ENCODE results near the gene MRPS7. TPM values are rescaled to one million over a fixed set of nuclear protein-coding genes. Genes with fewer than 3 reads are reported as not detected.

MRPS7 gene
- total RNA-seq, 1 donor from 2014 or later = 45.3 TPM

DNA sequence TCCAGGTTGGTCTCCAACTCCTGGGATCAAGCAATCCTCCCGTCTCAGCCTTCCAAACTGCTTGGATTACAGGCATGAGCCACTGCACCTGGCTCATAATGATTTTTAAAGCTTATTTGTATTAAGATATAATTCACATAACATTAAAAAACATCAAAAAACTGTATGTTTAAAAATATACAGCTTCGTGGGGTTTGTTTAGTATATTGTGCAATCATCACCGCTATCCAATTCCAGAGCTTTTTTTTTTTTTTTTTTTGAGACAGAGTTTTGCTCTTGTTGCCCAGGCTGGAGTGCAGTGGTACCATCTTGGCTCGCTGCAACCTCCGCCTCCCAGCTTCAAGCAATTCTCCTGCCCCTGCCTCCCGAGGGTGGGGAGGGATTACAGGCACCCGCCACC is 38.6 kb downstream of the MRPS7 start:
- H3K27me3 Mint-ChIP-seq (ENCODE audit: low read depth) = no peaks in the 10 kb centered on the region
- H3K4me3 Mint-ChIP-seq = no peak overlapping the region
- no peak for DNase-seq (ENCODE audit: low spot score in 2 of 2, unreplicated experiment in 2 of 2)
- no peaks in the 10 kb centered on the region for H3K36me3 Mint-ChIP-seq
- H3K27ac Mint-ChIP-seq = no peak overlapping the region
- no peaks in the 10 kb centered on the region for H3K4me1 Mint-ChIP-seq
- H3K9me3 Mint-ChIP-seq = no peaks in the 10 kb centered on the region
- TF ChIP-seq, protein P1, sequence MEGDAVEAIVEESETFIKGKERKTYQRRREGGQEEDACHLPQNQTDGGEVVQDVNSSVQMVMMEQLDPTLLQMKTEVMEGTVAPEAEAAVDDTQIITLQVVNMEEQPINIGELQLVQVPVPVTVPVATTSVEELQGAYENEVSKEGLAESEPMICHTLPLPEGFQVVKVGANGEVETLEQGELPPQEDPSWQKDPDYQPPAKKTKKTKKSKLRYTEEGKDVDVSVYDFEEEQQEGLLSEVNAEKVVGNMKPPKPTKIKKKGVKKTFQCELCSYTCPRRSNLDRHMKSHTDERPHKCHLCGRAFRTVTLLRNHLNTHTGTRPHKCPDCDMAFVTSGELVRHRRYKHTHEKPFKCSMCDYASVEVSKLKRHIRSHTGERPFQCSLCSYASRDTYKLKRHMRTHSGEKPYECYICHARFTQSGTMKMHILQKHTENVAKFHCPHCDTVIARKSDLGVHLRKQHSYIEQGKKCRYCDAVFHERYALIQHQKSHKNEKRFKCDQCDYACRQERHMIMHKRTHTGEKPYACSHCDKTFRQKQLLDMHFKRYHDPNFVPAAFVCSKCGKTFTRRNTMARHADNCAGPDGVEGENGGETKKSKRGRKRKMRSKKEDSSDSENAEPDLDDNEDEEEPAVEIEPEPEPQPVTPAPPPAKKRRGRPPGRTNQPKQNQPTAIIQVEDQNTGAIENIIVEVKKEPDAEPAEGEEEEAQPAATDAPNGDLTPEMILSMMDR (IDR thresholded peaks at IDR 0.05; ENCODE audit: unreplicated experiment) = no peak

DNA sequence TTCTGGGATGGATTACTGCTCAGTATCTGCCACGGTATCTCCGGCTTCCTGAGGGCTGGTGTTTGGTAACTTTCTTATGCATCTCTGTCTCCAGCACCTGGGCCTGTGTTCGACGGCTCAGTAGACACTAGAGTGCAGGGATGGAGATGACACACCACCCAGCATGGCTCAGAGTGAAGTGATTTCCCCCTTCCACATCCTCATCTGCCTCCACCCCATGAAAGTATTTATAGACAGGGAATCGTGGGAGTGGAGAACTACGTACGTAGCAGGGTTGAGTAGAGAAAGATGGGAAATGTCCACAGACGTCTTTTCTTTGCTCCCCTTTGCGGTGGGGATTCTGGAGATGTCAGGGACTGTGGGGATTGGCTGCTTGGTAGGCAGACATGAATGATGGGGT is 39.4 kb downstream of the MRPS7 start:
- no peak overlapping the region for H3K27ac Mint-ChIP-seq
- no peak overlapping the region for H3K4me3 Mint-ChIP-seq
- TF ChIP-seq, protein P1 (IDR thresholded peaks at IDR 0.05; ENCODE audit: unreplicated experiment) = no peak
- no peak for DNase-seq (ENCODE audit: low spot score in 2 of 2, unreplicated experiment in 2 of 2)
- H3K9me3 Mint-ChIP-seq = no peaks in the 10 kb centered on the region
- no peaks in the 10 kb centered on the region for H3K27me3 Mint-ChIP-seq (ENCODE audit: low read depth)
- H3K36me3 Mint-ChIP-seq = no peaks in the 10 kb centered on the region
- no peaks in the 10 kb centered on the region for H3K4me1 Mint-ChIP-seq

DNA sequence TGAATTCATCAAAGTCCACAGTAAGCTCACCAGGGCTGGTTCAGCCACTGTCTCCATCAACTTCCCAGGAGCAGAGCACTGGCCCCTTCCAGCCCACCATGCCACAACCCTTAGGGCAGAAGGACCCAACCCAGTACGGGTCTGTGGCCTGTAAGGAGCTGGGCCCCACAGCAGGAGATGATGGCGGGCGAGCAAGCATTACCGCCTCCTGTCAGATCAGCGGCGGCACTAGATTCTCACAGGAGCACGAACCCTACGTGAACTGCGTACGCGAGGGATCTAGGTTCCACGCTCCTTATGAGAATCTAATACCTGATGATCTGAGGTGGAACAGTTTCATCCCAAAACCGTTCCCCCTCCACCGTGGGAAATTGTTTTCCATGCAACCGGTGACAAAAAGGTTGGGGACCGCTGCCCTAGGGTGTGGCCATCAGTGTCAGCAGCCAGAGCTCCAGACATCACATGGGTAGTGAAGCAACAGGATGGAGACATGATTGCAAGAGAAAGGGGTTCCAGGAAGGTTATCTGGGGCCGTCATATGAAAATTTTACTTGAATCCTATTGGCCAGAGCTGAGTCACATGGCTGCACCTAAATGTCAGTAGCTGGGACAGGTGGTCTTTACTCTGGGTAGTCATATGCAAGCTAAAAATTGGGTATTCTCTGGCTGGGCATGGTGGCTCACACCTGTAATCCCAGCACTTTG is 40.0 kb downstream of the MRPS7 start:
- Mint-ChIP-seq H3K9me3 (no peaks in the 10 kb centered on the region), H3K4me3 (no peak overlapping the region), H3K4me1 (no peaks in the 10 kb centered on the region), H3K27ac (no peak overlapping the region), H3K27me3 (ENCODE audit: low read depth) (no peaks in the 10 kb centered on the region), H3K36me3 (no peaks in the 10 kb centered on the region)
- TF ChIP-seq, protein P1 (IDR thresholded peaks at IDR 0.05; ENCODE audit: unreplicated experiment) = no peak
- no peak for DNase-seq (ENCODE audit: low spot score in 2 of 2, unreplicated experiment in 2 of 2)

DNA sequence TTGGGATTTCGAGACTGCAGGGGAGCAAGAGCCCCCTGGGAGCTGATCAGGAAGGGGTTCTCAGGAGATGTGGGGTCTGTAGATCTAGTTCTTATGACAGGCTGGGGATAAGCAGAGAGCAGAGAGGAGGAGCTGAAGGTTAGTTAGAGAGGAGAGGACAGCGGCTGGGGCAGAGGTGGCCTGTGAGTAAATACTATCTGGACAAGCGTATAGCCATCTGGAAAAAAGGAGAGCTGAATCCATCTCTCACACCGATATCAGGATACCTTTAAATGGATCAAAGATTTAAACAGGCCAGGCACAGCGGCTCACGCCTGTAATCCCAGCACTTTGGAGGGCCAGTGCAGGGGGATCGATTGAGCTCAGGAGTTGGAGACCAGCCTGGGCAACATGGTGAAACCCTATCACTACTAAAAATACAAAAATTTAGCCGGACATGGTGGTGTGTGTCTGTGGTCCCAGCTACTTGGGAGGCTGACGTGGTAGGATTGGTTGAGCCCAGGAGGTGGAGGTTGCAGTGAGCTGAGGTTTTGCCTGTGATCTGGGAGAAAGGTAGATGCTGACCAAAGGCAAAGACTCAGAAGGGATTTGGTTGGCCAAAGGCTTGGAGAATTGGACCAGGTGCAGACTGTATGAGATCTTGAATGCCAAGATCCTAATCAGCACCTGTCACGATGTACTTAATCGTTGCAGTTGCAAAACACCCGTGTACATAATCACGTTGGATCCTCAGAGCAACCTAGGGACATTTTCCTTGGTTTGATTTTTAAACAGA is 46.5 kb downstream of the MRPS7 start:
- no peaks in the 10 kb centered on the region for H3K9me3 Mint-ChIP-seq
- TF ChIP-seq, protein P1 (IDR thresholded peaks at IDR 0.05; ENCODE audit: unreplicated experiment) = no peak

DNA sequence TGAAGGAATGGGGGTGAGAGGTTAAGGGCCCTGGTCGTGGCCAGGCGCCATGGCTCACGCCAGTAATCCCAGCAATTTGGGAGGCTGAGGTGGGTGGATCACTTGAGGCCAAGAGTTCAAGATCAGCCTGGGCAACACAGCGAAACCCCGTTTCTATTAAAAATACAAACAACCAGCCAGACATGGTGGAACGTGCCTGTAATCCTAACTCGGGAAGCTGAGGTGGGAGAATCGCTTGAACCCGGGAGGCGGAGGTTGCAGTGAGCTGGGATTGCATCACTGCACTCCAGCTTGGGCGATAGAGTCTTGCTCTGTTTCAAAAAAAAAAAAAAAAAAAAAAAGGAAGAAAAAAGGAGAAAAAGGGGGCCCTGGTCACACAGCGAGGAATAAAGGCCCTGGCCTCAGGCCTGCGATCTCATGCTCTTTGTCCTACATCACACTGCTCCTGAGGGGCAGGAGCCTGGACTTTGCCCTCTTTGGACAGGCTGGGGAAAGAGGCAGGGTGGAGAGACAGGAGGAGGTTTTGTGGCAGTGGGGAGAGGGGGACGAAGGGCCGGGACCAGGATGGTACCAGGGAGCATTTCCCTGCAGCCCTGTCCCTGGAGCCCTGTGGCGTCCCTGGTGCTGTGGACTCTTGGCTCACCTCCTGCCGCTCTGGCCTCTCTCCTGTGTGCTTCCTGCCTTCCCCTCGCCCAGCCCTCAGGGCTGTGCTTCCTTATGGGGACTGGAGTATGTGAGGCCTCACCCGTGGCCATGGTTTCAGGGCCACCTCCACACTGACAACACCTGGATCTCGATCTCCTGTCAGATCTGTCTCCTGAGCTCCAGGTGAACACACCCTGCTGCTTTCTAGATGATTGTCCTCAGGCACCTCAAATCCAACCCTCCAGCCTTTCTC is 47.3 kb downstream of the MRPS7 start:
- no peaks in the 10 kb centered on the region for H3K36me3 Mint-ChIP-seq
- H3K27me3 Mint-ChIP-seq (ENCODE audit: low read depth) = no peaks in the 10 kb centered on the region
- H3K27ac Mint-ChIP-seq = no peak overlapping the region
- peaks cover 3% of the 10 kb centered on the region for H3K4me1 Mint-ChIP-seq
- H3K4me3 Mint-ChIP-seq = no peak overlapping the region
- no peak for DNase-seq (ENCODE audit: low spot score in 2 of 2, unreplicated experiment in 2 of 2)
- no peaks in the 10 kb centered on the region for H3K9me3 Mint-ChIP-seq
- TF ChIP-seq, protein P1 (IDR thresholded peaks at IDR 0.05; ENCODE audit: unreplicated experiment) = no peak

More for the DNA sequence above, 46.5 kb downstream of the MRPS7 start:
- H3K27me3 Mint-ChIP-seq (ENCODE audit: low read depth) = no peaks in the 10 kb centered on the region
- peaks cover 3% of the 10 kb centered on the region for H3K4me1 Mint-ChIP-seq
- no peak overlapping the region for H3K27ac Mint-ChIP-seq
- no peak for DNase-seq (ENCODE audit: low spot score in 2 of 2, unreplicated experiment in 2 of 2)
- no peak overlapping the region for H3K4me3 Mint-ChIP-seq
- H3K36me3 Mint-ChIP-seq = no peaks in the 10 kb centered on the region

Data from mesothelial cell of epicardium (in vitro differentiated cells).